Immature natural killer cell (primary cell): Measurements from ENCODE around the gene SLC19A1. TPM values are rescaled to one million over a fixed set of nuclear protein-coding genes. Genes with fewer than 3 reads are reported as not detected.

Source experiments
- DNase-seq, 3 donors: peaks; one replicate each; pipeline ENCODE4 v3.0.0; 2022; ENCODE audit warnings: mixed read lengths in 1 of 3
- H3K27ac Mint-ChIP-seq, 6 donors: one replicate each; pipeline ENCODE4 v1.8.0; 2020; ENCODE audit warnings: mixed read lengths in 6 of 6, mild to moderate bottlenecking in 5 of 6, inconsistent platforms in 4 of 6, moderate library complexity in 3 of 6
- H3K27me3 Mint-ChIP-seq, 3 donors: one replicate each; pipeline ENCODE4 v1.8.0; 2020 to 2021; ENCODE audit warnings: low read depth in 3 of 3, mild to moderate bottlenecking in 3 of 3, mixed read lengths in 3 of 3, moderate library complexity in 3 of 3, inconsistent platforms in 1 of 3
- H3K36me3 Mint-ChIP-seq, 3 donors: one replicate each; pipeline ENCODE4 v1.8.0; 2020; ENCODE audit warnings: mixed read lengths in 3 of 3, inconsistent platforms in 2 of 3, mild to moderate bottlenecking in 2 of 3
- H3K4me1 Mint-ChIP-seq, 2 donors: one replicate each; pipeline ENCODE4 v1.8.0; 2020; ENCODE audit warnings: inconsistent platforms in 2 of 2, mild to moderate bottlenecking in 2 of 2, mixed read lengths in 2 of 2, moderate library complexity in 1 of 2
- H3K4me3 Mint-ChIP-seq, 5 donors: one replicate each; pipeline ENCODE4 v1.8.0; 2020; ENCODE audit warnings: mild to moderate bottlenecking in 5 of 5, mixed read lengths in 5 of 5, inconsistent platforms in 3 of 5, moderate library complexity in 3 of 5
- H3K9me3 Mint-ChIP-seq, 6 donors: one replicate each; pipeline ENCODE4 v1.8.0; 2020; ENCODE audit warnings: mild to moderate bottlenecking in 6 of 6, mixed read lengths in 6 of 6, inconsistent platforms in 4 of 6, moderate library complexity in 3 of 6
- polyA plus RNA-seq, 3 donors: library from polyadenylated mRNA; unstranded; fragments of 300-500 nt; fragmentation: Illumina TruSeq; gene quantifications; one replicate each; pipeline ENCODE4 v1.2.3, GENCODE V29; 2021

The SLC19A1 gene
- polyA plus RNA-seq, 3 donors from 2014 or later: 0.84 to 7.1 (median 1.7) TPM

- Mint-ChIP-seq H3K36me3 (no peaks in the 10 kb centered on the region), H3K4me3 (peak overlapping the region in 2 of 5 donors; percentile 50 to 62), H3K4me1 (peaks cover 4 to 5% of the 10 kb centered on the region in 2 donors), H3K9me3 (no peaks in the 10 kb centered on the region), H3K27ac (no peak overlapping the region), H3K27me3 (peaks cover 0 to 3% (median 0%) of the 10 kb centered on the region in 3 donors)
- no peak for DNase-seq
Measured at GRCh38 chr21:45542667-45543370, 579 bp upstream of the SLC19A1 start.

GRCh38 chr21:45541221-45542039, 810 bp downstream of the SLC19A1 start:
- H3K9me3 Mint-ChIP-seq: no peaks in the 10 kb centered on the region
- peak overlapping the region in 3 of 6 donors; percentile 57 to 80 (median 73) for H3K27ac Mint-ChIP-seq
- DNase-seq: peak; percentile 63 to 67 (median 66)
- H3K4me1 Mint-ChIP-seq: peaks cover 4 to 5% of the 10 kb centered on the region in 2 donors
- H3K4me3 Mint-ChIP-seq: peak overlapping the region; percentile 59 to 83 (median 73)
- peaks cover 0 to 3% (median 0%) of the 10 kb centered on the region in 3 donors for H3K27me3 Mint-ChIP-seq
- no peaks in the 10 kb centered on the region for H3K36me3 Mint-ChIP-seq

- Mint-ChIP-seq H3K9me3 (no peaks in the 10 kb centered on the region), H3K27ac (peak overlapping the region in 3 of 6 donors; percentile 56 to 80 (median 57))
Measured at GRCh38 chr21:45540601-45540970, 1.7 kb downstream of the SLC19A1 start.

GRCh38 chr21:45539796-45540600, 2.2 kb downstream of the SLC19A1 start:
- H3K27ac Mint-ChIP-seq: no peak overlapping the region
- DNase-seq: no peak
- peaks cover 0 to 3% (median 0%) of the 10 kb centered on the region in 3 donors for H3K27me3 Mint-ChIP-seq
- no peaks in the 10 kb centered on the region for H3K36me3 Mint-ChIP-seq
- H3K4me3 Mint-ChIP-seq: peak overlapping the region in 4 of 5 donors; percentile 59 to 83 (median 77)
- H3K9me3 Mint-ChIP-seq: no peaks in the 10 kb centered on the region
- H3K4me1 Mint-ChIP-seq: peaks cover 4 to 5% of the 10 kb centered on the region in 2 donors

More at GRCh38 chr21:45540601-45540970, 1.7 kb downstream of the SLC19A1 start:
- Mint-ChIP-seq H3K4me3 (peak overlapping the region; percentile 59 to 83 (median 73)), H3K27me3 (peaks cover 0 to 3% (median 0%) of the 10 kb centered on the region in 3 donors), H3K36me3 (no peaks in the 10 kb centered on the region), H3K4me1 (peaks cover 4 to 5% of the 10 kb centered on the region in 2 donors)
- DNase-seq: no peak

- H3K9me3 Mint-ChIP-seq: no peaks in the 10 kb centered on the region
- DNase-seq: no peak
- H3K27me3 Mint-ChIP-seq: peaks cover 0 to 3% (median 0%) of the 10 kb centered on the region in 3 donors
- H3K4me1 Mint-ChIP-seq: peaks cover 4 to 5% of the 10 kb centered on the region in 2 donors
- no peak overlapping the region for H3K27ac Mint-ChIP-seq
- no peak overlapping the region for H3K4me3 Mint-ChIP-seq
- H3K36me3 Mint-ChIP-seq: no peaks in the 10 kb centered on the region
Measured at GRCh38 chr21:45539046-45539795, 3.0 kb downstream of the SLC19A1 start.

- H3K9me3 Mint-ChIP-seq: no peaks in the 10 kb centered on the region
- no peak for DNase-seq
- H3K27me3 Mint-ChIP-seq: peaks cover 0 to 3% (median 0%) of the 10 kb centered on the region in 3 donors
- H3K36me3 Mint-ChIP-seq: no peaks in the 10 kb centered on the region
- no peak overlapping the region for H3K27ac Mint-ChIP-seq
- H3K4me1 Mint-ChIP-seq: peaks cover 4 to 5% of the 10 kb centered on the region in 2 donors
- no peak overlapping the region for H3K4me3 Mint-ChIP-seq
Measured at GRCh38 chr21:45538381-45539045, 3.7 kb downstream of the SLC19A1 start.

GRCh38 chr21:45537746-45538291, 4.4 kb downstream of the SLC19A1 start:
- Mint-ChIP-seq H3K4me3 (no peak overlapping the region), H3K4me1 (peaks cover 4 to 5% of the 10 kb centered on the region in 2 donors), H3K27me3 (peaks cover 0 to 3% (median 0%) of the 10 kb centered on the region in 3 donors), H3K36me3 (no peaks in the 10 kb centered on the region), H3K9me3 (no peaks in the 10 kb centered on the region), H3K27ac (no peak overlapping the region)
- DNase-seq: no peak

GRCh38 chr21:45537111-45537745, 5.0 kb downstream of the SLC19A1 start:
- Mint-ChIP-seq H3K4me3 (no peak overlapping the region), H3K27ac (no peak overlapping the region), H3K27me3 (peaks cover 0 to 3% (median 0%) of the 10 kb centered on the region in 3 donors), H3K36me3 (no peaks in the 10 kb centered on the region), H3K9me3 (no peaks in the 10 kb centered on the region), H3K4me1 (peaks cover 6 to 10% of the 10 kb centered on the region in 2 donors)
- DNase-seq: no peak

- Mint-ChIP-seq H3K27me3 (peaks cover 0 to 3% (median 0%) of the 10 kb centered on the region in 3 donors), H3K4me1 (peaks cover 6 to 10% of the 10 kb centered on the region in 2 donors), H3K27ac (no peak overlapping the region), H3K9me3 (no peaks in the 10 kb centered on the region), H3K36me3 (no peaks in the 10 kb centered on the region), H3K4me3 (no peak overlapping the region)
- DNase-seq: no peak
Measured at GRCh38 chr21:45536301-45537081, 5.7 kb downstream of the SLC19A1 start.

- DNase-seq: no peak
- Mint-ChIP-seq H3K27me3 (no peaks in the 10 kb centered on the region), H3K9me3 (no peaks in the 10 kb centered on the region), H3K27ac (no peak overlapping the region), H3K36me3 (no peaks in the 10 kb centered on the region), H3K4me3 (no peak overlapping the region), H3K4me1 (peaks cover 2 to 6% of the 10 kb centered on the region in 2 donors)
Measured at GRCh38 chr21:45535341-45536081, 6.7 kb downstream of the SLC19A1 start.
